Measurements from ENCODE around the gene CNNM4.
A peak's percentile ranks its signal among the peaks of the same experiment; 100 is the strongest.

Gene CNNM4

DNA sequence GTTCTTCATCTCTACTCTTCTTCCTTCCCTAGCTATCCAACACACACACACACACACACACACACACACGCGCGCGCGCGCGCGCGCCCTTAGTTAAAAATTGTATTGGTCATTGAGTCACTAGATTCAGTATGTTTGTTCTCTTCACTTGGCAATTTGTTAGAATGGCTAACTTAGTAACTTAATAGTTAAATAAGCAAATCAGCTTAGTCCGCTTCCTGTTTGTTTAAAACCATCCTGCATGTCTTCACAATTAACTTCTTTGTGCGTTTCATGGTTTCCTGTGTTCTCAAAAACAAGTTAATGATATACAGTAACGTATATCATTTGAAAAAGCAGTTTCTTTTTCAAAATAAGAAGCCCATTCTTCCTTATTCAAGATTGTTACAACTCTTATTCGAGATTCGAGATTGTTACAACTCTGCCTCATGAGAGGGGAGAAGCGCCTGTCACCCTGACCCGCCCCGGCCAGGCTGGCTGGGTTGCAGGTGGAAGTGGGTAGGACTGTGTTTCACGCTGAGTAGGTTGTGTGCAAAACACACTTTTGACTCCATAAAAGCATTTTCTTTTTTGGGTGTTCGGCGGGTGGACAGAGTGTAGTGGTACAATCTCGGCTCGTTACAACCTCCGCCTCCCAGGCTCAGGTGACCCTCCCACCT, 45.9 kb downstream of the CNNM4 start:
- no peak overlapping the region for H3K4me3 ChIP-seq (ENCODE audit: low read depth, low read length)
- no peaks in the 10 kb centered on the region for H3K27me3 ChIP-seq (ENCODE audit: control insufficient read depth, insufficient read depth, low read length)
- no peak overlapping the region for H3K27ac ChIP-seq (ENCODE audit: low read depth, low read length)
- H3K4me1 ChIP-seq (ENCODE audit: control insufficient read depth, insufficient read depth, low read length) = no peaks in the 10 kb centered on the region
- H3K9me3 ChIP-seq (ENCODE audit: control insufficient read depth, insufficient read depth, low read length) = no peaks in the 10 kb centered on the region
- H3K36me3 ChIP-seq (ENCODE audit: control insufficient read depth, insufficient read depth, low read length) = peaks cover 8% of the 10 kb centered on the region
- no peak overlapping the region for H3K9ac ChIP-seq (ENCODE audit: low read depth, low read length)

DNA sequence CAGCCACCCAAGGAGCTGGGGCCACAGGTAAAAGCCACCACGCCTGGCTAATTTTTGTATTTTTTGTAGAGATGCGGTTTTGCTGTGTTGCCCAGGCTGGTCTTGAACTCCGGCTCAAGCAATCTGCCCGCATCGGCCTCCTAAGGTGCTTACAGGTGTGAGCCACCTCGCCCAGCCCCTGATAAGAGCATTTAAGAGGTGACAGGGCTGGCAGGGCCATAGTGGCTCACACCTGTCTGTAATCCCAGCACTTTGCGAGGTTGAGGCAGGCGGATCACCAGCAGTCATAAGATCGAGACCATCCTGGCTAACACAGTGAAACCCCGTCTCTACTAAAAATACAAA, 46.4 kb downstream of the CNNM4 start:
- Histone ChIP-seq H3K9me3 (ENCODE audit: control insufficient read depth, insufficient read depth, low read length) (no peaks in the 10 kb centered on the region), H3K27ac (ENCODE audit: low read depth, low read length) (no peak overlapping the region), H3K4me3 (ENCODE audit: low read depth, low read length) (no peak overlapping the region), H3K9ac (ENCODE audit: low read depth, low read length) (no peak overlapping the region), H3K4me1 (ENCODE audit: control insufficient read depth, insufficient read depth, low read length) (no peaks in the 10 kb centered on the region), H3K36me3 (ENCODE audit: control insufficient read depth, insufficient read depth, low read length) (peaks cover 4% of the 10 kb centered on the region), H3K27me3 (ENCODE audit: control insufficient read depth, insufficient read depth, low read length) (no peaks in the 10 kb centered on the region)

DNA sequence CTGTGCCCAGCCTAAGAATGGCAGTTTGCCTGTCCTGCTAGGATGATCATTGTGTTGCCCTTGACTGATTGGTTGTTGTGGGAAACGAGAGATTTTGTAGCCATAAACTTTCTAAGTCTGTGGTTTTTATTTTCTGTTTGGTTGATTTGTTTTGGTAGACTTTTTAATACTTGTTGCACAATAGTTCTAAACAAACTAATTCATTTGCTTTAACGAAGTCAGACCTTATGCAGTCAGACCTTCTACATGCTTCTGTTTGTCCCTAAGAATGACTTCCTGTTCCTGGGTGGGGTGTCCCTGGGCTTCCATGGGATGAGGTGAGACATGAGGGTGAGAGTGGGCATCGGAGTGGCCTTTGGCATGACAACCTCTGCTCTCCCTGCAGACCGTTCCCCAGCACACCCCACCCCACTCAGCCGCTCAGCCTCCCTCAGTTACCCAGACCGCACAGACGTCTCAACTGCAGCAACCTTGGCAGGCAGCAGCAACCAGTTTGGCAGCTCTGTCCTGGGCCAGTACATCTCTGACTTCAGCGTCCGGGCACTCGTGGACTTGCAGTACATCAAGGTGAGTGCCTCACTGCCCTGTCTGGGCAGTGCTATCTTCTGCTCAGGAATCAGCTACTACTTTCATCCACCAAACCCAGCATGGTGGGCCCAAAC, 47.6 kb downstream of the CNNM4 start:
- Histone ChIP-seq H3K9me3 (ENCODE audit: control insufficient read depth, insufficient read depth, low read length) (no peaks in the 10 kb centered on the region), H3K4me1 (ENCODE audit: control insufficient read depth, insufficient read depth, low read length) (no peaks in the 10 kb centered on the region), H3K9ac (ENCODE audit: low read depth, low read length) (no peak overlapping the region), H3K27ac (ENCODE audit: low read depth, low read length) (no peak overlapping the region), H3K36me3 (ENCODE audit: control insufficient read depth, insufficient read depth, low read length) (peaks cover 4% of the 10 kb centered on the region), H3K27me3 (ENCODE audit: control insufficient read depth, insufficient read depth, low read length) (no peaks in the 10 kb centered on the region), H3K4me3 (ENCODE audit: low read depth, low read length) (no peak overlapping the region)

DNA sequence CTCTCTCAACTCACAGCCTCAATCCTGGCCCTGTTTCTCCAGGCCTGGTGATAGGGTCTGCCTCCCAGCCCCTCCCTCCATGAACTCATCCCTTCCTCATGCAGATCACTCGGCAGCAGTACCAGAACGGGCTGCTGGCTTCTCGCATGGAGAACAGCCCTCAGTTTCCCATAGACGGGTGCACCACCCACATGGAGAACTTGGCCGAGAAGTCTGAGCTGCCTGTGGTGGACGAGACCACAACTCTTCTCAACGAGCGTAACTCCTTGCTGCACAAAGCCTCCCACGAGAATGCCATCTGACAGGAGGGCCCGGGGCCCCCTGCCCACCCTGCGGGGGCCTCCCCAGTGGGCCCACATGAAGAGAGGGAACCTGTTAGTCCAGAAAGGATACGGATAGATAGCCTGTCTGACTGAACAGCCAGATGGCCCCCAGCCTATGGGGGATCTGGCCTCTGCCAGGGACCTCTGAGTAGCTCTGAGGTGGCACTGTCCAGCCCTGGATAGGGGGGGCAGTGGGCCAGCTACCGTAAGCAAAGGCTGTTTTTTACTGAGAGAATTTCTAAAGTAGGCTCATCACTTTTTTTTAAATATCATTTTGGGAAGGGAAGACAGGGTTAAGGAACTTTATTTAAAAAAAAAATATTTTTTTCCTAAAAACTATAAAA, 48.6 kb downstream of the CNNM4 start:
- no peaks in the 10 kb centered on the region for H3K4me1 ChIP-seq (ENCODE audit: control insufficient read depth, insufficient read depth, low read length)
- no peaks in the 10 kb centered on the region for H3K9me3 ChIP-seq (ENCODE audit: control insufficient read depth, insufficient read depth, low read length)
- peaks cover 4% of the 10 kb centered on the region for H3K36me3 ChIP-seq (ENCODE audit: control insufficient read depth, insufficient read depth, low read length)
- no peak overlapping the region for H3K9ac ChIP-seq (ENCODE audit: low read depth, low read length)
- no peak overlapping the region for H3K27ac ChIP-seq (ENCODE audit: low read depth, low read length)
- H3K4me3 ChIP-seq (ENCODE audit: low read depth, low read length) = no peak overlapping the region
- H3K27me3 ChIP-seq (ENCODE audit: control insufficient read depth, insufficient read depth, low read length) = no peaks in the 10 kb centered on the region

DNA sequence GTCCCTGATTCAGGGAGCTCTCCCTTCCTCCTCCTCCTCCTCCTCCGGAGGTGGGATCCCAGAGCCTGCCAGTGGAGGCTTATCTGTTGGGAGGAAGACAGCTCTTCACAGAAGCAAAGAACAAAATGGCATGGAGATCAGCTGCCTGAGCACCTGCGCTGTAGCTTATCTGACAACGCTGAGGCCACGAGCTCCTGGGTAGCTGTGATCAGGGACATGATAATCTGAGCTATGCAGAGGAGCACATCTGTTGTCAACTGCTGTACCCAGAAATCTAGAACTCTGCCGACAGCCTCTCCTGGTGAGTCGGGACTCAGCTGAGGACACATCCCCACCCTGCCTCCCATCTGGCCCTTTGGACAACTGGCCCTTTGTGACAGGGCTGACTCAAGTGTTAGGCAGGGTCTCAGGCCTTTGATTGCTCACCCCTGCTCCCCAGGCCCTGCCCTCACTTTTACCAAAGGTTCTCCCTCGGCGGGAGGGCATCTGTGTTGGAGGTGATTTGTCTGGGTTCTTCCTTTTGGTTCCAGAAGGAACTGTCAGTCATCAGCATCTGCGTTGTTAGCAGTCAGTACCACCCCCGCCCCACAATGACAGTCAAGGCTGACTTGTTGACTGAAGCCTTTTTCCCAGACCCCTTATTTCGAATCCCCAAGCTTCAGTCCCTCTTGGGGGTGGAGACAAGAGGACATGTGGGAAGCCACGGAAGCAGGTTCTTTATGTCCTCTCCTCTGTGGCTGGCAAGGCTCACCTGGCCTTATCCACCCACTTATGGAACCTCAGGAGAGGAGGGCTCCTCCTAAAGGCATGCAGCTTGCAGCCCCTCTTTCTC, 49.5 kb downstream of the CNNM4 start:
- Histone ChIP-seq H3K27me3 (ENCODE audit: control insufficient read depth, insufficient read depth, low read length) (no peaks in the 10 kb centered on the region), H3K9ac (ENCODE audit: low read depth, low read length) (no peak overlapping the region), H3K9me3 (ENCODE audit: control insufficient read depth, insufficient read depth, low read length) (no peaks in the 10 kb centered on the region), H3K36me3 (ENCODE audit: control insufficient read depth, insufficient read depth, low read length) (peaks cover 4% of the 10 kb centered on the region), H3K27ac (ENCODE audit: low read depth, low read length) (no peak overlapping the region), H3K4me1 (ENCODE audit: control insufficient read depth, insufficient read depth, low read length) (no peaks in the 10 kb centered on the region), H3K4me3 (ENCODE audit: low read depth, low read length) (no peak overlapping the region)

DNA sequence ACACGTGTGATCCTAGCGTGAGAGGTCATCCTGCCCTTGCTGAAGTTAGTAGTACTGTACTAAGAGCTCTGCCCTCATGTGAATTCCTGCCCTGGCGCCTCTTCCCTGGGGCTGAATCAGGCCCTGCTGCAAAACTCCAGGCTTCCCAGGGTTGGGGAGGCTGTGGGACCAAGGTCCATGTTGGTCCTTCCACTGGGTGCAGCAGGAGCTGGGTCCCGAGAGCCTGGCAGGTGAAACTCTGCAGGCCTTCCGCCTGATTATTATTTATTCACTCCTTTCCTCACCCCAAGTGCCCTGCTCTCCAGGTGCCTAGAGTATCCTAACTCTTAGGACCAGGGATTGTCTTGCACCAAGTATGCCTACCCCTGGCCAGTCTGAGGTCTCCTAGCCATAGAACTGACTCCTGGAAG, 50.1 kb downstream of the CNNM4 start:
- Histone ChIP-seq H3K27ac (ENCODE audit: low read depth, low read length) (no peak overlapping the region), H3K4me1 (ENCODE audit: control insufficient read depth, insufficient read depth, low read length) (no peaks in the 10 kb centered on the region), H3K9me3 (ENCODE audit: control insufficient read depth, insufficient read depth, low read length) (no peaks in the 10 kb centered on the region), H3K36me3 (ENCODE audit: control insufficient read depth, insufficient read depth, low read length) (peaks cover 4% of the 10 kb centered on the region), H3K9ac (ENCODE audit: low read depth, low read length) (no peak overlapping the region), H3K4me3 (ENCODE audit: low read depth, low read length) (no peak overlapping the region), H3K27me3 (ENCODE audit: control insufficient read depth, insufficient read depth, low read length) (no peaks in the 10 kb centered on the region)

DNA sequence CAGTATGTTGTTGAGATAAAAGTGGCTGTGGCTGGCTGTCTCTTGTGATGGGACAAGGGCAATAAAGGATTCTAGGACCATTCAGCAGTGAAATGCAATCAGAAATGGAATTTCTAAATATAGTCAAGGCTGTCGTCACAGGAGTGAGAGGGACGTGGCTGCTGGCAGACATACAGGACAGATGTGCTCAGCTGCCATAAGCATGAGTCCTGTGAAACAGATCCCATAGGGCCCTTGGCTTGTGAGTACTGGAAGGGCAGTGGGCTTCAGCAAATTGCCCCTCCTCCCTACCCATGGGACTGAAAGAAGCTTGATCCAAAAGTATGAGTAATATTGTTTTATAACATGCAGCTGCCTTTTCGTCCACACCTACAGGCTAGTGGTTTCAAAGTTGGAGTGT, 51.2 kb downstream of the CNNM4 start:
- no peaks in the 10 kb centered on the region for H3K9me3 ChIP-seq (ENCODE audit: control insufficient read depth, insufficient read depth, low read length)
- peaks cover 4% of the 10 kb centered on the region for H3K36me3 ChIP-seq (ENCODE audit: control insufficient read depth, insufficient read depth, low read length)
- H3K4me1 ChIP-seq (ENCODE audit: control insufficient read depth, insufficient read depth, low read length) = no peaks in the 10 kb centered on the region
- no peak overlapping the region for H3K9ac ChIP-seq (ENCODE audit: low read depth, low read length)
- no peak overlapping the region for H3K4me3 ChIP-seq (ENCODE audit: low read depth, low read length)
- no peak overlapping the region for H3K27ac ChIP-seq (ENCODE audit: low read depth, low read length)
- no peaks in the 10 kb centered on the region for H3K27me3 ChIP-seq (ENCODE audit: control insufficient read depth, insufficient read depth, low read length)

DNA sequence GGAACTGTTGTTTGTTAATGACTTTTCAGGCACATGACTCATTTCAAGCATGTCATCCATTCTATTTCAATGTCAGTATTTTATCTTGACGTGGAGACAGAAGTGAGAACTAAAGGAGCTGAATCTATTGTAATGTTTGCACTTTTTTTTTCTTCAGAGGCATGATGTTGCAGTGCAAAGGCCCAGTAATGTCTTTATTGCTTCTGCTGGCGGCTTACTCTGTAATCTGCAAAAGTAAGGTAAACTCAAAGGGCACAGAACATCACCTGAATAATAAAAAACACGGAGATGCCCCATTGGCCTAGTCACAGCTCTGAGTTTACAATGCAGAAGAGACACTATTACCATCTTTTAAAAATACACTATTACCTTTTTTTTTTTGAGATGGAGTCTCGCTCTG, 53.0 kb downstream of the CNNM4 start:
- peaks cover 12% of the 10 kb centered on the region for H3K36me3 ChIP-seq (ENCODE audit: control insufficient read depth, insufficient read depth, low read length)
- H3K9ac ChIP-seq (ENCODE audit: low read depth, low read length) = no peak overlapping the region
- H3K4me3 ChIP-seq (ENCODE audit: low read depth, low read length) = no peak overlapping the region
- no peaks in the 10 kb centered on the region for H3K27me3 ChIP-seq (ENCODE audit: control insufficient read depth, insufficient read depth, low read length)
- no peaks in the 10 kb centered on the region for H3K9me3 ChIP-seq (ENCODE audit: control insufficient read depth, insufficient read depth, low read length)
- H3K27ac ChIP-seq (ENCODE audit: low read depth, low read length) = no peak overlapping the region
- H3K4me1 ChIP-seq (ENCODE audit: control insufficient read depth, insufficient read depth, low read length) = peaks cover 7% of the 10 kb centered on the region

DNA sequence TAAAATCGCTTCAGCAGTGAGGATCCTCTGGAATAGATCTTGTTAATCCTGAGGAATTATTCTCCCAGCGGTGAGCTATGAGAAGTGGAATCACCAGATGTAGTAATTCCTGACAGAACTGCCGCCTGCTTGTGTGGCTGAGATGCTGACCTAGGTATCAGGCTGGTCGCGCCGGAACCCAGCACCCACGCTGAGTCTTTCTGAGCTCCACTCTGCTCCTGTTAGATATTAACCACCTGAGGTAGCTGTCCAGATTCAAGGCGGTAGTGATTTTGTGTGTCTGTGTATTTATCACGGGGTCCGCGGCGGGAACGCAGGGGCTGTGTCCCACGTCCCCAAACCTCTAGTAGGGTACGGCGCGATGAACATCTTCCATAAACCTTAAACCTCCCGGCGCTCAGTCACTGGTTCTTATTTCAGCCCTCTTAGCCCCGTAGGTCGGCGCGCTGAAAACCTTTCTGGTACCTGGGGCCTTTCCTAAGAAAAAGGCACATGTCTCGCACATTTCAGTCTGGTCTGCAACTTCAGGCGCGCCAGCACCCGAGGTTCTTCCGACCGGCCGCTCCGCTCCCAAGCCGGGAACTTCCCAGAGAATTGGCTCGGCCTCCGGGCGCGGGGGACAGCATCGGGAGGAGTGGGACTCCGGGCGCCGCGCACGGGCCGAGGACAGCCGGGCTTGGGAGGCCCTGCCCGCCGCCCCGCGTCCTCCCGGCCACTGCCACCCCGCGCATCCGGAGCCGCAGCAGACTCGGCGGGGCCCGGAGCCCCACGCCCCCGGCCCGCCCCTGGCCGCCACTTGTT, 54.8 kb downstream of the CNNM4 start:
- Histone ChIP-seq H3K4me3 (ENCODE audit: low read depth, low read length) (peak overlapping the region; percentile 88), H3K4me1 (ENCODE audit: control insufficient read depth, insufficient read depth, low read length) (peaks cover 12% of the 10 kb centered on the region), H3K36me3 (ENCODE audit: control insufficient read depth, insufficient read depth, low read length) (peaks cover 18% of the 10 kb centered on the region), H3K9me3 (ENCODE audit: control insufficient read depth, insufficient read depth, low read length) (no peaks in the 10 kb centered on the region), H3K27me3 (ENCODE audit: control insufficient read depth, insufficient read depth, low read length) (no peaks in the 10 kb centered on the region), H3K27ac (ENCODE audit: low read depth, low read length) (peak overlapping the region; percentile 75), H3K9ac (ENCODE audit: low read depth, low read length) (peak overlapping the region; percentile 38; the same call in 1 of the 2 replicates)

DNA sequence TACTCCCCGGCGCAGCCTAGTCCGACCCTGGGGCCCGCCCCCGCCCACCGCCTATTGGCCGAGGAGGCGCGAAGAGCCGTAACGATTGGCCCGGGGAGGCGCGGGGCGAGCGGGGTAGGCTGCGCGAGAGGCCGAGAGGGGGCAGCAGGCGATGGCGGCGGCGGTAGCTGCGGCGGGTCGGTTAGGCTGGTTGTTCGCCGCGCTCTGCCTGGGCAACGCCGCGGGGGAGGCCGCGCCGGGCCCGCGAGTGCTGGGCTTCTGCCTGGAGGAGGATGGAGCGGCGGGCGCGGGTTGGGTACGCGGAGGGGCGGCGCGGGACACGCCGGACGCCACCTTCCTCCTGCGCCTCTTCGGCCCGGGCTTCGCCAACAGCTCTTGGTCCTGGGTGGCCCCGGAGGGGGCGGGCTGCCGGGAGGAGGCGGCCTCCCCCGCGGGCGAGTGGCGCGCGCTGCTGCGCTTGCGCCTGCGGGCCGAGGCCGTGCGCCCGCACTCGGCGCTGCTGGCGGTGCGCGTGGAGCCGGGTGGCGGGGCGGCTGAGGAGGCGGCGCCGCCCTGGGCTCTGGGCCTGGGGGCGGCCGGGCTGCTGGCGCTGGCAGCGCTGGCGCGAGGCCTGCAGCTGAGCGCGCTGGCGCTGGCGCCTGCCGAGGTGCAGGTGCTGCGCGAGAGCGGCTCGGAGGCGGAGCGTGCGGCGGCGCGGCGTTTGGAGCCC, 55.6 kb downstream of the CNNM4 start, which contains the start of gene CNNM3:
Gene CNNM3 (plus strand): TSS at position 142 of the 709 bp plus-strand sequence. CDS start 10 bp downstream, at position 152.
- Histone ChIP-seq H3K36me3 (ENCODE audit: control insufficient read depth, insufficient read depth, low read length) (peaks cover 20% of the 10 kb centered on the region), H3K9me3 (ENCODE audit: control insufficient read depth, insufficient read depth, low read length) (no peaks in the 10 kb centered on the region), H3K27ac (ENCODE audit: low read depth, low read length) (peak within 1 kb of the TSS; percentile 92), H3K4me1 (ENCODE audit: control insufficient read depth, insufficient read depth, low read length) (peaks cover 13% of the 10 kb centered on the region), H3K27me3 (ENCODE audit: control insufficient read depth, insufficient read depth, low read length) (no peaks in the 10 kb centered on the region), H3K9ac (ENCODE audit: low read depth, low read length) (peak within 1 kb of the TSS; percentile 61; the same call in 1 of the 2 replicates), H3K4me3 (ENCODE audit: low read depth, low read length) (peak within 1 kb of the TSS; percentile 88)

Data from HUES48 (cell line).